HepG2 (cell line): Measurements from ENCODE around the gene BPIFA1. TPM values are rescaled to one million over a fixed set of nuclear protein-coding genes. Genes with fewer than 3 reads are reported as not detected.

Experiments used
- ATAC-seq: fragments of 200-7000 bp; cut with Tn5 transposase; 3 replicates; pipeline ENCODE4 v1.9.1; 2020; ENCODE audit warnings: mild to moderate bottlenecking, moderate library complexity
- BruUV-seq: library from RNA; stranded (reverse); fragments of 400-500 nt; replicated peaks from 2 replicates; lab custom pipeline; 2021; lab: Mats Ljungman, UMichigan
- CTCF ChIA-PET: fragments of 300-600 bp; formaldehyde crosslinking; extraction: SDS; loops from one replicate; lab custom pipeline; 2021; ENCODE audit warnings: low total read pairs, inconsistent platforms, low intra/inter-chr PET ratio; lab: Yijun Ruan, JAX
- POLR2A ChIA-PET: fragments of 350-600 bp; sonication (Branson Sonifier 250); formaldehyde crosslinking; loops from one replicate; lab custom pipeline; 2020; ENCODE audit warnings: antibody characterized with exemption, inconsistent platforms; lab: Yijun Ruan, JAX
- DNase-seq: peaks from one replicate; pipeline ENCODE4 v3.0.0-alpha.2; 2015; ENCODE audit warnings: low spot score
- FAIRE-seq: peaks from 3 replicates; lab custom pipeline; 2011; peaks lifted over from hg19 to GRCh38; lab: Jason Lieb, UNC
- H2AFZ ChIP-seq: one replicate; pipeline ENCODE4 v1.6.1; 2011; ENCODE audit warnings: low read length, inconsistent platforms
- H3K27ac ChIP-seq: fragments of 300-600 bp; 3 replicates; pipeline ENCODE4 v1.8.0; 2011; ENCODE audit warnings: mixed run types, mild to moderate bottlenecking, mixed read lengths, low read length, inconsistent platforms; ENCODE audit not compliant: insufficient read depth; ENCODE audit errors: extremely low read length
- H3K27me3 ChIP-seq, 2 experiments: fragments of 200-600 bp in 1 of 2; 2 replicates in 1 of 2; 3 replicates in 1 of 2; pipeline versions ENCODE4 v1.6.0 to v1.8.0; 2011; ENCODE audit warnings: low read length in 2 of 2, mild to moderate bottlenecking in 2 of 2, moderate library complexity in 2 of 2, inconsistent platforms in 1 of 2; ENCODE audit not compliant: insufficient read depth in 2 of 2, control insufficient read depth in 1 of 2
- H3K36me3 ChIP-seq, 2 experiments: fragments of 200-600 bp in 1 of 2; replicated peaks in 1 of 2; 2 replicates in 1 of 2; 3 replicates in 1 of 2; pipeline versions ENCODE4 v1.5.1 to v1.8.0; 2011; ENCODE audit warnings: low read length in 2 of 2, inconsistent platforms in 1 of 2; ENCODE audit not compliant: insufficient read depth in 2 of 2, control insufficient read depth in 1 of 2
- H3K4me1 ChIP-seq: 2 replicates; pipeline ENCODE4 v1.5.1; 2012; ENCODE audit warnings: low read length, inconsistent platforms; ENCODE audit not compliant: insufficient read depth
- H3K4me2 ChIP-seq: 2 replicates; pipeline ENCODE4 v1.6.0; 2011; ENCODE audit warnings: low read depth, low read length, inconsistent platforms
- H3K4me3 ChIP-seq, 3 experiments: fragments of 200-600 bp in 1 of 3; sonication (generic), shearing (Covaris generic) in 1 of 3; replicated peaks in 1 of 3; 2 replicates each; pipeline ENCODE4 v1.5.1; 2011 to 2016; ENCODE audit warnings: low read length in 3 of 3, inconsistent platforms in 2 of 3, low read depth in 2 of 3, mild to moderate bottlenecking in 2 of 3, control low read depth in 1 of 3, mixed read lengths in 1 of 3; ENCODE audit not compliant: insufficient read depth in 1 of 3
- H3K79me2 ChIP-seq: one replicate; pipeline ENCODE4 v1.6.1; 2011; ENCODE audit warnings: low read length, inconsistent platforms; ENCODE audit not compliant: insufficient read depth
- H3K9ac ChIP-seq: 2 replicates; pipeline ENCODE4 v1.6.0; 2011; ENCODE audit warnings: mild to moderate bottlenecking, low read depth, low read length, inconsistent platforms; ENCODE audit not compliant: insufficient read depth
- H3K9me3 ChIP-seq: 2 replicates; pipeline ENCODE4 v1.5.1; 2012; ENCODE audit warnings: mild to moderate bottlenecking, low read length
- H4K20me1 ChIP-seq: 2 replicates; pipeline ENCODE4 v1.6.0; 2011; ENCODE audit warnings: inconsistent platforms, mild to moderate bottlenecking, low read length, moderate library complexity; ENCODE audit not compliant: insufficient read depth
- ARNTL ChIP-seq: sonication (generic); formaldehyde crosslinking; IDR thresholded peaks from 2 replicates; pipeline ENCODE4 v1.4.0; 2020; ENCODE audit warnings: mild to moderate bottlenecking, missing genetic modification reagents
- SOX13 ChIP-seq, 3 experiments: fragments of 450-650 bp in 1 of 3; sonication (generic) in 1 of 3; formaldehyde crosslinking in 1 of 3; IDR thresholded peaks in 2 of 3; conservative IDR thresholded peaks in 1 of 3; 2 replicates each; pipeline versions ENCODE4 v1.5.0 to v1.6.1; 2016 to 2020; ENCODE audit warnings: antibody characterized with exemption in 1 of 3, mild to moderate bottlenecking in 1 of 3, missing compliant biosample characterization in 1 of 3, missing genetic modification reagents in 1 of 3, moderate library complexity in 1 of 3
- ZNF232 ChIP-seq: sonication (generic); formaldehyde crosslinking; IDR thresholded peaks from 2 replicates; pipeline ENCODE4 v1.4.0; 2020; ENCODE audit warnings: missing genetic modification reagents, borderline replicate concordance
- ZNF430 ChIP-seq: sonication (generic); formaldehyde crosslinking; IDR thresholded peaks from 2 replicates; pipeline ENCODE4 v1.9.0; 2021; ENCODE audit warnings: mild to moderate bottlenecking, missing genetic modification reagents
- WGBS: methylation state at CpG from one replicate; pipeline ENCODE4 v1.1.6; 2017; ENCODE audit warnings: low lambda C conversion rate; 5-methylcytosine and 5-hydroxymethylcytosine counted together
- in situ Hi-C: cut with HindIII; loops from 2 replicates; pipeline ENCODE4 v1.10.0; 2017; ENCODE audit warnings: low pct_unique_long_range_greater_than_20kb; ENCODE audit not compliant: extremely low pct_ligation_motif_present
- intact Hi-C: fragments of 100-400 bp; cut with micrococcal nuclease; formaldehyde crosslinking; loops from one replicate; pipeline ENCODE4 v1.10.0; 2022; ENCODE audit not compliant: unreplicated experiment
- polyA plus RNA-seq, 8 experiments: library from polyadenylated mRNA; depleted of rRNA in 3 of 8; stranded (reverse) in 7 of 8; unstranded in 1 of 8; fragments of >200 nt; fragmentation: Illumina TruSeq in 4 of 8; extraction: Trizol in 4 of 8; gene quantifications; 2 replicates each; pipeline versions ENCODE4 v1.2.1 to v1.2.3, GENCODE V29; 2011 to 2016; ENCODE audit warnings: low read depth in 4 of 8, missing spikeins in 1 of 8, mixed read lengths in 1 of 8; ENCODE audit not compliant: insufficient read depth in 1 of 8
- total RNA-seq, 5 experiments: library from RNA; depleted of rRNA; stranded (reverse); fragments of >200 nt; fragmentation: Illumina TruSeq; extraction: Trizol; gene quantifications; 2 replicates each; pipeline ENCODE4 v1.2.3, GENCODE V29; 2016; ENCODE audit warnings: low read depth in 1 of 5
- TF ChIP-seq, protein P1 (sequence below), 2 experiments: sonication (generic) in 1 of 2; formaldehyde crosslinking in 1 of 2; IDR thresholded peaks; 2 replicates each; pipeline versions ENCODE4 v1.4.0 to v1.6.1; 2018 to 2020; ENCODE audit warnings: missing genetic modification reagents in 2 of 2, borderline replicate concordance in 1 of 2, low read depth in 1 of 2, mild to moderate bottlenecking in 1 of 2, missing biosample characterization in 1 of 2
- TF ChIP-seq, protein P2 (sequence below): sonication (generic); formaldehyde crosslinking; IDR thresholded peaks from 2 replicates; pipeline ENCODE4 v1.4.0; 2020; ENCODE audit warnings: mild to moderate bottlenecking, missing genetic modification reagents
- TF ChIP-seq, protein P3 (sequence below): sonication (generic); formaldehyde crosslinking; IDR thresholded peaks from 2 replicates; pipeline ENCODE4 v1.8.0; 2022; ENCODE audit warnings: mild to moderate bottlenecking, missing genetic modification reagents; ENCODE audit not compliant: insufficient replicate concordance
- TF ChIP-seq, protein P4 (sequence below): sonication (generic); formaldehyde crosslinking; conservative IDR thresholded peaks from 2 replicates; pipeline ENCODE4 v1.4.0; 2020; ENCODE audit warnings: missing genetic modification reagents
- TF ChIP-seq, protein P5 (sequence below): sonication (generic); formaldehyde crosslinking; IDR thresholded peaks from 2 replicates; pipeline ENCODE4 v1.4.0; 2020; ENCODE audit warnings: missing genetic modification reagents

The BPIFA1 gene
- total and polyA plus RNA-seq, 2 of the 13 experiments (the other 11 are each of a cell fraction or from before 2014, with no cell fraction given) = not detected

DNA sequence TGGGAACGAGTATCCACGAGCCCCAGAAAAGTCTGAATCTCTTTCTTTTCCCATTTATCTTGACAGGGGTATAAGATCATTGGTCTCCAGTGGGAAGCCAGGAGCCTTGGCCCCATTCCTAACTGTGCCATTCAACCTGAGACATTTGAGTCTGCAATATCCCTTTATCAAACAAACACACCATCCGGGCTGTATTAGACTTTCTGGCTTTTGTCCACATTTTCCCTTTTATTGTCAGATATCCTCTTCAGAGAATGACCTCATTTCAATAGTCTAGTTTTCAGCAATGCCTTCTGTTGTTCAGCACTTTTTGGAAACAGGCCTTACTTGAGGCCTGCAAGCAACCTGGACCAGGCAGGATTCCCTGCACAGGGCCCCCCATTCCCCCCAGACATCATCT, 15.7 kb downstream of the BPIFA1 start (continued):
- TF ChIP-seq SOX13 (IDR thresholded peaks at IDR 0.05) = no peak
- TF ChIP-seq SOX13 (CRISPR knock-in tag; conservative IDR thresholded peaks at IDR 0.05 in 1 of 2, IDR thresholded peaks at IDR 0.05 in 1 of 2) = no peak

DNA sequence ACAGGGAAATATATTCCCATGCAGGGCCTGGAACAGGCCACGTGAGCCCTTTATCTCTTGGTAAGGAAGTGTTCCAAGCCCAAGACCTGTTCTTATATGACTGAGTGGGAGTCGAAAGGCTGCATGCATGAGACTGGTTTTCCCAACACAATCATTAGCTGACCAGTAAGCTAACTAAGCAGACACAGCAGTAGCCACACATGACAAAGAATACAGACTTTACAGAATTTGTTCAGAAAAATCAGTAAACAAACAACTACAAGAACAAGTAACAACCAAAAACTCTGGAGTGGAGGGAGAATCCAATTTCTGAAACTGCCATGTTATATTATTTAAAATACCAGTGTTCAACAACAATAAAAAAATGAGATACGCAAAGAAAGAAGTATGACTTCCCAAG, 16.7 kb downstream of the BPIFA1 start:
- Histone ChIP-seq H3K79me2 (no peaks in the 10 kb centered on the region), H3K36me3 (no peaks in the 10 kb centered on the region), H4K20me1 (no peaks in the 10 kb centered on the region), H3K9ac (no peak overlapping the region), H3K27me3 (0 out of 5 replicates have a peak, but pooled peaks cover 0 to 3% of the 10 kb centered on the region in 2 experiments), H2AFZ (no peak overlapping the region), H3K4me1 (no peaks in the 10 kb centered on the region), H3K9me3 (no peaks in the 10 kb centered on the region), H3K4me3 (no peak overlapping the region), H3K27ac (no peak overlapping the region), H3K4me2 (no peak overlapping the region)
- ChIA-PET POLR2A (no interaction called here), CTCF (no interaction called here)
- in situ Hi-C loops (no loop called here), intact Hi-C loops (no loop called here)
- DNase-seq (no peak), ATAC-seq (no peak), FAIRE-seq (no peak)
- BruUV-seq = no TSS peak
- WGBS = 33% methylated on average over 3 of the region's 3 CpGs
- TF ChIP-seq, protein P1, sequence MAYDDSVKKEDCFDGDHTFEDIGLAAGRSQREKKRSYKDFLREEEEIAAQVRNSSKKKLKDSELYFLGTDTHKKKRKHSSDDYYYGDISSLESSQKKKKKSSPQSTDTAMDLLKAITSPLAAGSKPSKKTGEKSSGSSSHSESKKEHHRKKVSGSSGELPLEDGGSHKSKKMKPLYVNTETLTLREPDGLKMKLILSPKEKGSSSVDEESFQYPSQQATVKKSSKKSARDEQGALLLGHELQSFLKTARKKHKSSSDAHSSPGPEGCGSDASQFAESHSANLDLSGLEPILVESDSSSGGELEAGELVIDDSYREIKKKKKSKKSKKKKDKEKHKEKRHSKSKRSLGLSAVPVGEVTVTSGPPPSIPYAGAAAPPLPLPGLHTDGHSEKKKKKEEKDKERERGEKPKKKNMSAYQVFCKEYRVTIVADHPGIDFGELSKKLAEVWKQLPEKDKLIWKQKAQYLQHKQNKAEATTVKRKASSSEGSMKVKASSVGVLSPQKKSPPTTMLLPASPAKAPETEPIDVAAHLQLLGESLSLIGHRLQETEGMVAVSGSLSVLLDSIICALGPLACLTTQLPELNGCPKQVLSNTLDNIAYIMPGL (CRISPR knock-in tag; IDR thresholded peaks at IDR 0.05; ENCODE audit: borderline replicate concordance in 1 of 2, low read depth in 1 of 2) = no peak
- TF ChIP-seq, protein P2, sequence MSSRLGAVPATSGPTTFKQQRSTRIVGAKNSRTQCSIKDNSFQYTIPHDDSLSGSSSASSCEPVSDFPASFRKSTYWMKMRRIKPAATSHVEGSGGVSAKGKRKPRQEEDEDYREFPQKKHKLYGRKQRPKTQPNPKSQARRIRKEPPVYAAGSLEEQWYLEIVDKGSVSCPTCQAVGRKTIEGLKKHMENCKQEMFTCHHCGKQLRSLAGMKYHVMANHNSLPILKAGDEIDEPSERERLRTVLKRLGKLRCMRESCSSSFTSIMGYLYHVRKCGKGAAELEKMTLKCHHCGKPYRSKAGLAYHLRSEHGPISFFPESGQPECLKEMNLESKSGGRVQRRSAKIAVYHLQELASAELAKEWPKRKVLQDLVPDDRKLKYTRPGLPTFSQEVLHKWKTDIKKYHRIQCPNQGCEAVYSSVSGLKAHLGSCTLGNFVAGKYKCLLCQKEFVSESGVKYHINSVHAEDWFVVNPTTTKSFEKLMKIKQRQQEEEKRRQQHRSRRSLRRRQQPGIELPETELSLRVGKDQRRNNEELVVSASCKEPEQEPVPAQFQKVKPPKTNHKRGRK (CRISPR knock-in tag) = no peak
- TF ChIP-seq, protein P3, sequence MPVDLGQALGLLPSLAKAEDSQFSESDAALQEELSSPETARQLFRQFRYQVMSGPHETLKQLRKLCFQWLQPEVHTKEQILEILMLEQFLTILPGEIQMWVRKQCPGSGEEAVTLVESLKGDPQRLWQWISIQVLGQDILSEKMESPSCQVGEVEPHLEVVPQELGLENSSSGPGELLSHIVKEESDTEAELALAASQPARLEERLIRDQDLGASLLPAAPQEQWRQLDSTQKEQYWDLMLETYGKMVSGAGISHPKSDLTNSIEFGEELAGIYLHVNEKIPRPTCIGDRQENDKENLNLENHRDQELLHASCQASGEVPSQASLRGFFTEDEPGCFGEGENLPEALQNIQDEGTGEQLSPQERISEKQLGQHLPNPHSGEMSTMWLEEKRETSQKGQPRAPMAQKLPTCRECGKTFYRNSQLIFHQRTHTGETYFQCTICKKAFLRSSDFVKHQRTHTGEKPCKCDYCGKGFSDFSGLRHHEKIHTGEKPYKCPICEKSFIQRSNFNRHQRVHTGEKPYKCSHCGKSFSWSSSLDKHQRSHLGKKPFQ = no peak
- TF ChIP-seq ZNF232 (CRISPR knock-in tag) = no peak
- no peak for TF ChIP-seq ZNF430 (CRISPR knock-in tag)
- TF ChIP-seq, protein P4, sequence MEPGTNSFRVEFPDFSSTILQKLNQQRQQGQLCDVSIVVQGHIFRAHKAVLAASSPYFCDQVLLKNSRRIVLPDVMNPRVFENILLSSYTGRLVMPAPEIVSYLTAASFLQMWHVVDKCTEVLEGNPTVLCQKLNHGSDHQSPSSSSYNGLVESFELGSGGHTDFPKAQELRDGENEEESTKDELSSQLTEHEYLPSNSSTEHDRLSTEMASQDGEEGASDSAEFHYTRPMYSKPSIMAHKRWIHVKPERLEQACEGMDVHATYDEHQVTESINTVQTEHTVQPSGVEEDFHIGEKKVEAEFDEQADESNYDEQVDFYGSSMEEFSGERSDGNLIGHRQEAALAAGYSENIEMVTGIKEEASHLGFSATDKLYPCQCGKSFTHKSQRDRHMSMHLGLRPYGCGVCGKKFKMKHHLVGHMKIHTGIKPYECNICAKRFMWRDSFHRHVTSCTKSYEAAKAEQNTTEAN (CRISPR knock-in tag) = no peak
- TF ChIP-seq ARNTL (CRISPR knock-in tag) = no peak
- TF ChIP-seq, protein P5, sequence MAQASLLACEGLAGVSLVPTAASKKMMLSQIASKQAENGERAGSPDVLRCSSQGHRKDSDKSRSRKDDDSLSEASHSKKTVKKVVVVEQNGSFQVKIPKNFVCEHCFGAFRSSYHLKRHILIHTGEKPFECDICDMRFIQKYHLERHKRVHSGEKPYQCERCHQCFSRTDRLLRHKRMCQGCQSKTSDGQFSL (CRISPR knock-in tag) = no peak
- TF ChIP-seq, all 625 proteins: peak for 0
